GM19463 (cell line): ENCODE measurements around the gene ABCA10.
"Not testable (repeated sequence)": the region's sequence is repeated elsewhere in the genome, so short reads cannot be mapped to it uniquely, and the experiment has no call there.

Experiments
- ATAC-seq: cut with Tn5 transposase; IDR thresholded peaks from one replicate; pipeline ENCODE4 v1.9.1; 2021; ENCODE audit warnings: mild to moderate bottlenecking, moderate library complexity; ENCODE audit not compliant: unreplicated experiment

The ABCA10 gene

GRCh38 chr17:69231521-69231920 is 2.9 kb upstream of the ABCA10 start:
- no peak for ATAC-seq

GRCh38 chr17:69230939-69231338 is 2.3 kb upstream of the ABCA10 start:
- ATAC-seq, result no peak

- no peak for ATAC-seq
Observed at GRCh38 chr17:69228018-69228417, 606 bp downstream of the ABCA10 start.

GRCh38 chr17:69227541-69227940 is 1.1 kb downstream of the ABCA10 start:
- ATAC-seq, result no peak

GRCh38 chr17:69223809-69224208 is 4.8 kb downstream of the ABCA10 start:
- ATAC-seq, result peak; percentile 99

GRCh38 chr17:69222707-69223258 is 5.8 kb downstream of the ABCA10 start:
- ATAC-seq, result no peak

GRCh38 chr17:69220098-69220497 is 8.5 kb downstream of the ABCA10 start:
- ATAC-seq, result no peak

GRCh38 chr17:69218986-69219385 is 9.6 kb downstream of the ABCA10 start:
- ATAC-seq, result no peak

- ATAC-seq, result no peak
Observed at GRCh38 chr17:69213059-69213813, 15.4 kb downstream of the ABCA10 start.

GRCh38 chr17:69208640-69209039 is 20.0 kb downstream of the ABCA10 start:
- ATAC-seq, result no peak

GRCh38 chr17:69207151-69207550 is 21.5 kb downstream of the ABCA10 start:
- ATAC-seq, result no peak

GRCh38 chr17:69198238-69198637 is 30.4 kb downstream of the ABCA10 start:
- ATAC-seq, result no peak

- not testable (repeated sequence) for ATAC-seq
Observed at GRCh38 chr17:69196105-69196653, 32.4 kb downstream of the ABCA10 start.

GRCh38 chr17:69192754-69193153 is 35.9 kb downstream of the ABCA10 start:
- ATAC-seq, result no peak

GRCh38 chr17:69188796-69189195 is 39.8 kb downstream of the ABCA10 start:
- no peak for ATAC-seq

- ATAC-seq, result no peak
Observed at GRCh38 chr17:69188064-69188463, 40.6 kb downstream of the ABCA10 start.

- no peak for ATAC-seq
Observed at GRCh38 chr17:69187294-69187693, 41.3 kb downstream of the ABCA10 start.

- ATAC-seq, result peak; percentile 43
Observed at GRCh38 chr17:69179227-69179952, 49.2 kb downstream of the ABCA10 start.

GRCh38 chr17:69176457-69176795 is 52.2 kb downstream of the ABCA10 start:
- ATAC-seq, result no peak

- no peak for ATAC-seq
Observed at GRCh38 chr17:69175625-69176456, 52.8 kb downstream of the ABCA10 start.

GRCh38 chr17:69175262-69175624 is 53.4 kb downstream of the ABCA10 start:
- ATAC-seq, result no peak
